ENCODE results near the gene TTC7B.

Gene TTC7B

GRCh38 chr14:90523961-90524875 lies 292.0 kb downstream of the TTC7B start:
- no peak for DNase-seq (ENCODE audit: low read depth)

- DNase-seq (ENCODE audit: low read depth): no peak
Measured at GRCh38 chr14:90523544-90523943, 292.7 kb downstream of the TTC7B start.

- no peak for DNase-seq (ENCODE audit: low read depth)
Measured at GRCh38 chr14:90522571-90523191, 293.5 kb downstream of the TTC7B start.

- DNase-seq (ENCODE audit: low read depth): no peak
Measured at GRCh38 chr14:90521930-90522483, 294.2 kb downstream of the TTC7B start.

GRCh38 chr14:90521084-90521929 lies 294.9 kb downstream of the TTC7B start:
- no peak for DNase-seq (ENCODE audit: low read depth)

GRCh38 chr14:90520326-90520725 lies 295.9 kb downstream of the TTC7B start:
- no peak for DNase-seq (ENCODE audit: low read depth)

- DNase-seq (ENCODE audit: low read depth): no peak
Measured at GRCh38 chr14:90519262-90519920, 296.8 kb downstream of the TTC7B start.

GRCh38 chr14:90518941-90519256 lies 297.3 kb downstream of the TTC7B start:
- peak; percentile 32 for DNase-seq (ENCODE audit: low read depth)

GRCh38 chr14:90518069-90518940 lies 297.9 kb downstream of the TTC7B start:
- no peak for DNase-seq (ENCODE audit: low read depth)

- no peak for DNase-seq (ENCODE audit: low read depth)
Measured at GRCh38 chr14:90517076-90517841, 299.0 kb downstream of the TTC7B start.

GRCh38 chr14:90514566-90514965 lies 301.7 kb downstream of the TTC7B start:
- no peak for DNase-seq (ENCODE audit: low read depth)

- DNase-seq (ENCODE audit: low read depth): no peak
Measured at GRCh38 chr14:90514015-90514398, 302.2 kb downstream of the TTC7B start.

GRCh38 chr14:90513161-90514014 lies 302.8 kb downstream of the TTC7B start:
- DNase-seq (ENCODE audit: low read depth): no peak

GRCh38 chr14:90512329-90512991 lies 303.8 kb downstream of the TTC7B start:
- no peak for DNase-seq (ENCODE audit: low read depth)

- DNase-seq (ENCODE audit: low read depth): no peak
Measured at GRCh38 chr14:90511795-90512328, 304.4 kb downstream of the TTC7B start.

- DNase-seq (ENCODE audit: low read depth): no peak
Measured at GRCh38 chr14:90511252-90511651, 305.0 kb downstream of the TTC7B start.

GRCh38 chr14:90510159-90510558 lies 306.1 kb downstream of the TTC7B start:
- DNase-seq (ENCODE audit: low read depth): no peak

- no peak for DNase-seq (ENCODE audit: low read depth)
Measured at GRCh38 chr14:90509403-90509802, 306.8 kb downstream of the TTC7B start.
